ENCODE results near the gene MMADHC.

GRCh38 chr2:149601141-149601796 lies 13.7 kb upstream of the MMADHC start:
- TF ChIP-seq ZNF274 (IDR thresholded peaks at IDR 0.05; ENCODE audit: low read depth, low read length), result no peak
- TF ChIP-seq YY1 (IDR thresholded peaks at IDR 0.05; ENCODE audit: insufficient read depth, insufficient read length), result no peak
